ENCODE results near the gene SPOPL. TPM values are rescaled to one million over a fixed set of nuclear protein-coding genes. Genes with fewer than 3 reads are reported as not detected.
A peak's percentile ranks its signal among the peaks of the same experiment; 100 is the strongest.

The SPOPL gene
- total RNA-seq, 1 experiment from 2014 or later = 31.6 TPM

DNA sequence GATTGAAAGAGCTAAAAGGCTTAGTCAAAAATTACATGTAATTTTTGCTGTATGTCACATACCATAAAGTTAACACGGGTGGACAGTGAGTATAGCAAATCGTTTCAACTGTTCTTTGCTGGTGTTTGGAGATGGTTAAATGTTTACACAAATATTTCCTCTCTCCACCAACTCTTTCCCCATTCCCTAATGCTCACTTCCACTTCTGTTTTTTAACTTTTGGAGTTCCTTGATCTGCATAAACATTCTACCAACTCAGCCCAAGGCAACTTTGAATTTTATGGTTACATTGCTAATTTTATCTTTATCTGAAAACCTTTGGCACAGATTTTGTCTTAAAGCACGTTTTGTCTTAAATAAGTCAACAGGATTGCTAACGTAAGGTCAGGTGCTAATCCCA, 1.9 kb upstream of the SPOPL start:
- H3K4me1 Mint-ChIP-seq (ENCODE audit: low read depth, unreplicated experiment) = peaks cover 26% of the 10 kb centered on the region
- Histone ChIP-seq H3K9me3 (no peaks in the 10 kb centered on the region), H3K4me3 (ENCODE audit: low read depth, low read length) (no peak overlapping the region), H3K36me3 (ENCODE audit: control insufficient read depth, insufficient read depth, low read length) (no peaks in the 10 kb centered on the region), H3K27me3 (replicated peaks; ENCODE audit: control insufficient read depth, insufficient read depth, low read length) (no peaks in the 10 kb centered on the region), H3K4me1 (peaks cover 39% of the 10 kb centered on the region)
- no peaks in the 10 kb centered on the region for H3K27me3 Mint-ChIP-seq (ENCODE audit: insufficient read depth, unreplicated experiment)
- ChIA-PET POLR2A (no interaction called here), CTCF (no interaction called here)
- TF ChIP-seq, protein P1, sequence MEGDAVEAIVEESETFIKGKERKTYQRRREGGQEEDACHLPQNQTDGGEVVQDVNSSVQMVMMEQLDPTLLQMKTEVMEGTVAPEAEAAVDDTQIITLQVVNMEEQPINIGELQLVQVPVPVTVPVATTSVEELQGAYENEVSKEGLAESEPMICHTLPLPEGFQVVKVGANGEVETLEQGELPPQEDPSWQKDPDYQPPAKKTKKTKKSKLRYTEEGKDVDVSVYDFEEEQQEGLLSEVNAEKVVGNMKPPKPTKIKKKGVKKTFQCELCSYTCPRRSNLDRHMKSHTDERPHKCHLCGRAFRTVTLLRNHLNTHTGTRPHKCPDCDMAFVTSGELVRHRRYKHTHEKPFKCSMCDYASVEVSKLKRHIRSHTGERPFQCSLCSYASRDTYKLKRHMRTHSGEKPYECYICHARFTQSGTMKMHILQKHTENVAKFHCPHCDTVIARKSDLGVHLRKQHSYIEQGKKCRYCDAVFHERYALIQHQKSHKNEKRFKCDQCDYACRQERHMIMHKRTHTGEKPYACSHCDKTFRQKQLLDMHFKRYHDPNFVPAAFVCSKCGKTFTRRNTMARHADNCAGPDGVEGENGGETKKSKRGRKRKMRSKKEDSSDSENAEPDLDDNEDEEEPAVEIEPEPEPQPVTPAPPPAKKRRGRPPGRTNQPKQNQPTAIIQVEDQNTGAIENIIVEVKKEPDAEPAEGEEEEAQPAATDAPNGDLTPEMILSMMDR (IDR thresholded peaks at IDR 0.05; ENCODE audit: insufficient read depth in 1 of 2, low read depth in 1 of 2, low read length in 1 of 2, severe bottlenecking in 1 of 2, unreplicated experiment in 1 of 2) = no peak
- BruUV-seq (replicated peaks) = no TSS peak
- H3K27ac Mint-ChIP-seq (ENCODE audit: unreplicated experiment) = no peak overlapping the region
- H3K36me3 Mint-ChIP-seq (ENCODE audit: insufficient read depth, unreplicated experiment) = peaks cover 15% of the 10 kb centered on the region
- H3K9me3 Mint-ChIP-seq (ENCODE audit: unreplicated experiment) = no peaks in the 10 kb centered on the region
- H3K4me3 Mint-ChIP-seq (ENCODE audit: unreplicated experiment) = no peak overlapping the region
- no peak for DNase-seq
- intact Hi-C loops (cut with micrococcal nuclease; ENCODE audit: unreplicated experiment) = loop anchor here (5.0 to 10.0 kb wide), 3 partner anchors 55 to 585 kb away; partner anchors contain the start of gene HNMT

DNA sequence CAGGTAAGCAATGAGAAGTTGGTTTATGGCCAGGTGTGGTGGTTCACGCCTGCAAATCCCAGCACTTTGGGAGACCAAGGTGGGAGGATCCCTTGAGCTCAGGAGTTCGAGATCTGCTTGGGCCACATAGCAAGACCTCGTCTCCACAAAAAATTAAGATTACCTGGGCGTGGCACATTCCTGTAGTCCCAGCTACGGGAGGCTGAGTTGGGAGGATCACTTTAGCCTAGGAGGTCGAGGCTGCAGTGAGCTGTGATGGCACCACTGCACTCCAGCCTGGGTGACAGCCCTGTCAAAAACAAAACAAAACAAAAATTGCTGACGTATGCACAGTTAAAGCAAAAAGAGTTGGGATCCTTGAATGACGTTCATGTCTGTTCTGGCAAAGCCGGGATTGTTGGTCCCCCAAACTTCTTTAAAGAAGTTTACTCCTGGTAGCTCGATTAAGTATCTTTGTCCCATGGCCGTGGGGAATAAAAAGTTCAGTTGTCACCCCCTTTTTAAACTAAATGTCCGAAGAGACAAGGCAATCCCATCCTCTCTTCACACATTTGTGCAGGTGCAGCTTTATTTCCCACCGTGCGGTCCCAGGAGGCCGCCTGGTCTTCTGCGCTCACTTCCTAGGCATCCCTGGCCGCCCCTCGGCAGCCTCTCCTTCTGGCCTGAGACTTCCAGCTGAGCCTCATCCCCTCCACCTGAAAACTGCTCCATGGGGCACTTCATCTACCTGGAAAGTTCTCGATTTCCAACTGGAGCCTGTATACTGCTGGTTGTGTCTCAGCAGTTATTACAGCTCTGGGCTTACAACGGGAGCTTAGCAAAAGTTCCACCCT, 762 bp upstream of the SPOPL start:
- CTCF ChIA-PET = interaction anchor here (0.6 to 1.2 kb wide), 6 partner anchors 9 to 329 kb away, joined by 3 to 5 read pairs (median 4); no protein-coding TSS in a partner anchor
- Histone ChIP-seq H3K36me3 (ENCODE audit: control insufficient read depth, insufficient read depth, low read length) (no peaks in the 10 kb centered on the region), H3K9me3 (no peaks in the 10 kb centered on the region), H3K4me3 (ENCODE audit: low read depth, low read length) (peak overlapping the region; percentile 69), H3K4me1 (peaks cover 35% of the 10 kb centered on the region), H3K27me3 (replicated peaks; ENCODE audit: control insufficient read depth, insufficient read depth, low read length) (no peaks in the 10 kb centered on the region)
- H3K36me3 Mint-ChIP-seq (ENCODE audit: insufficient read depth, unreplicated experiment) = peaks cover 15% of the 10 kb centered on the region
- no peaks in the 10 kb centered on the region for H3K27me3 Mint-ChIP-seq (ENCODE audit: insufficient read depth, unreplicated experiment)
- H3K27ac Mint-ChIP-seq (ENCODE audit: unreplicated experiment) = peak overlapping the region; percentile 92
- POLR2A ChIA-PET = interaction anchor here (0.5 to 1.2 kb wide), 5 partner anchors 9 to 66 kb away, joined by 3 to 9 read pairs (median 3); no protein-coding TSS in a partner anchor
- peaks cover 15% of the 10 kb centered on the region for H3K4me1 Mint-ChIP-seq (ENCODE audit: low read depth, unreplicated experiment)
- TSS peak; percentile 48 for BruUV-seq (replicated peaks)
- TF ChIP-seq, protein P1 (IDR thresholded peaks at IDR 0.05; ENCODE audit: insufficient read depth in 1 of 2, low read depth in 1 of 2, low read length in 1 of 2, severe bottlenecking in 1 of 2, unreplicated experiment in 1 of 2) = no peak
- intact Hi-C loops (cut with micrococcal nuclease; ENCODE audit: unreplicated experiment) = loop anchor here (1.0 to 10.0 kb wide), 4 partner anchors 10 to 539 kb away; partner anchors contain the start of gene HNMT
- DNase-seq = peak in 1 of 2 experiments; percentile 45
- no peaks in the 10 kb centered on the region for H3K9me3 Mint-ChIP-seq (ENCODE audit: unreplicated experiment)
- H3K4me3 Mint-ChIP-seq (ENCODE audit: unreplicated experiment) = peak overlapping the region; percentile 88

- peaks cover 22% of the 10 kb centered on the region for H3K4me1 Mint-ChIP-seq (ENCODE audit: low read depth, unreplicated experiment)
These were observed 901 bp downstream of the SPOPL start for GRCh38 chr2:138502255-138503086.

More at GRCh38 chr2:138502255-138503086, 901 bp downstream of the SPOPL start:
- H3K27me3 Mint-ChIP-seq (ENCODE audit: insufficient read depth, unreplicated experiment) = no peaks in the 10 kb centered on the region
- peak overlapping the region; percentile 89 for H3K27ac Mint-ChIP-seq (ENCODE audit: unreplicated experiment)
- no peaks in the 10 kb centered on the region for H3K9me3 ChIP-seq
- H3K36me3 Mint-ChIP-seq (ENCODE audit: insufficient read depth, unreplicated experiment) = peaks cover 10% of the 10 kb centered on the region
- peak overlapping the region; percentile 89 for H3K4me3 ChIP-seq (ENCODE audit: low read depth, low read length)
- H3K4me1 ChIP-seq = peaks cover 45% of the 10 kb centered on the region
- TF ChIP-seq, protein P1 (IDR thresholded peaks at IDR 0.05; ENCODE audit: insufficient read depth in 1 of 2, low read depth in 1 of 2, low read length in 1 of 2, severe bottlenecking in 1 of 2, unreplicated experiment in 1 of 2) = no peak
- H3K36me3 ChIP-seq (ENCODE audit: control insufficient read depth, insufficient read depth, low read length) = no peaks in the 10 kb centered on the region
- no peaks in the 10 kb centered on the region for H3K27me3 ChIP-seq (replicated peaks; ENCODE audit: control insufficient read depth, insufficient read depth, low read length)
- DNase-seq = peak in 1 of 2 experiments; percentile 43
- intact Hi-C loops (cut with micrococcal nuclease; ENCODE audit: unreplicated experiment) = loop anchor here (1.0 to 10.0 kb wide), 4 partner anchors 14 to 540 kb away; partner anchors contain the start of gene HNMT
- ChIA-PET CTCF (interaction anchor here (0.6 kb wide), 1 partner anchor 339 kb away, joined by 3 read pairs; no protein-coding TSS in a partner anchor), POLR2A (no interaction called here)
- H3K9me3 Mint-ChIP-seq (ENCODE audit: unreplicated experiment) = no peaks in the 10 kb centered on the region
- TSS peak; percentile 39 for BruUV-seq (replicated peaks)
- H3K4me3 Mint-ChIP-seq (ENCODE audit: unreplicated experiment) = peak overlapping the region; percentile 88

All from Caco-2 (cell line).